HFF-Myc (cell line): Measurements from ENCODE around the gene RNF145.
"Not testable (repeated sequence)": the region's sequence is repeated elsewhere in the genome, so short reads cannot be mapped to it uniquely, and the experiment has no call there.

Source experiments
- DNase-seq: peaks from one replicate; pipeline ENCODE4 v3.0.0-alpha.2; 2011; ENCODE audit warnings: low read depth; ENCODE audit errors: extremely low read depth
- H3K4me3 ChIP-seq: replicated peaks from 2 replicates; pipeline ENCODE4 v1.5.1; 2011; ENCODE audit warnings: low read depth, mild to moderate bottlenecking, control low read depth, low read length
- CTCF ChIP-seq: IDR thresholded peaks from 2 replicates; pipeline ENCODE4 v1.5.1; 2012; ENCODE audit warnings: mild to moderate bottlenecking, low read depth, low read length, control low read depth; ENCODE audit errors: missing control alignments

Gene RNF145

GRCh38 chr5:159123700-159124099 is 85.7 kb downstream of the RNF145 start:
- no peak for DNase-seq
- TF ChIP-seq CTCF, result no peak
- no peak overlapping the region for H3K4me3 ChIP-seq

- no peak for DNase-seq
- TF ChIP-seq CTCF, result no peak
- H3K4me3 ChIP-seq, result no peak overlapping the region
These were observed 86.2 kb downstream of the RNF145 start for GRCh38 chr5:159123189-159123588.

- no peak for DNase-seq
- no peak for TF ChIP-seq CTCF
- no peak overlapping the region for H3K4me3 ChIP-seq
These were observed 88.3 kb downstream of the RNF145 start for GRCh38 chr5:159121061-159121460.

GRCh38 chr5:159120446-159120845 is 88.9 kb downstream of the RNF145 start:
- DNase-seq, result no peak
- no peak for TF ChIP-seq CTCF
- no peak overlapping the region for H3K4me3 ChIP-seq

- H3K4me3 ChIP-seq, DNase-seq: not testable (repeated sequence)
These were observed 89.5 kb downstream of the RNF145 start for GRCh38 chr5:159119842-159120241.

GRCh38 chr5:159118958-159119659 is 90.2 kb downstream of the RNF145 start:
- DNase-seq, H3K4me3 ChIP-seq: not testable (repeated sequence)

- TF ChIP-seq CTCF, result no peak
- no peak for DNase-seq
- no peak overlapping the region for H3K4me3 ChIP-seq
These were observed 95.9 kb downstream of the RNF145 start for GRCh38 chr5:159113405-159113804.

- no peak for DNase-seq
- TF ChIP-seq CTCF, result no peak
- no peak overlapping the region for H3K4me3 ChIP-seq
These were observed 96.9 kb downstream of the RNF145 start for GRCh38 chr5:159112436-159112835.
